Measurements from ENCODE around the gene GPHN. TPM values are rescaled to one million over a fixed set of nuclear protein-coding genes. Genes with fewer than 3 reads are reported as not detected.

Gene GPHN
- total RNA-seq, 1 donor from 2014 or later = 33.4 TPM

- Histone ChIP-seq H3K4me1 (no peaks in the 10 kb centered on the region), H3K9me3 (replicated peaks) (no peaks in the 10 kb centered on the region), H3K27ac (replicated peaks) (no peak overlapping the region), H3K36me3 (no peaks in the 10 kb centered on the region), H3K4me3 (no peak overlapping the region), H3K27me3 (ENCODE audit: low read depth) (no peaks in the 10 kb centered on the region)
- intact Hi-C loops (cut with micrococcal nuclease) = no loop called here
- TF ChIP-seq CTCF (IDR thresholded peaks at IDR 0.05; ENCODE audit: borderline replicate concordance) = no peak
- no peak for DNase-seq
Measured at GRCh38 chr14:67207810-67208209, 699.9 kb downstream of the GPHN start.

- H3K4me3 ChIP-seq = no peak overlapping the region
- no peaks in the 10 kb centered on the region for H3K36me3 ChIP-seq
- DNase-seq = no peak
- no peak overlapping the region for H3K27ac ChIP-seq (replicated peaks)
- H3K4me1 ChIP-seq = no peaks in the 10 kb centered on the region
- TF ChIP-seq CTCF (IDR thresholded peaks at IDR 0.05; ENCODE audit: borderline replicate concordance) = no peak
- H3K9me3 ChIP-seq (replicated peaks) = no peaks in the 10 kb centered on the region
- intact Hi-C loops (cut with micrococcal nuclease) = no loop called here
- H3K27me3 ChIP-seq (ENCODE audit: low read depth) = no peaks in the 10 kb centered on the region
Measured at GRCh38 chr14:67218126-67218525, 710.2 kb downstream of the GPHN start.

GRCh38 chr14:67221248-67221981, 713.5 kb downstream of the GPHN start:
- Histone ChIP-seq H3K4me1 (no peaks in the 10 kb centered on the region), H3K27me3 (ENCODE audit: low read depth) (no peaks in the 10 kb centered on the region), H3K9me3 (replicated peaks) (no peaks in the 10 kb centered on the region), H3K4me3 (no peak overlapping the region), H3K27ac (replicated peaks) (no peak overlapping the region), H3K36me3 (no peaks in the 10 kb centered on the region)
- intact Hi-C loops (cut with micrococcal nuclease) = no loop called here
- TF ChIP-seq CTCF (IDR thresholded peaks at IDR 0.05; ENCODE audit: borderline replicate concordance) = no peak
- no peak for DNase-seq

- Histone ChIP-seq H3K27me3 (ENCODE audit: low read depth) (no peaks in the 10 kb centered on the region), H3K4me1 (no peaks in the 10 kb centered on the region), H3K4me3 (no peak overlapping the region), H3K36me3 (no peaks in the 10 kb centered on the region), H3K9me3 (replicated peaks) (no peaks in the 10 kb centered on the region), H3K27ac (replicated peaks) (no peak overlapping the region)
- no peak for DNase-seq
- TF ChIP-seq CTCF (IDR thresholded peaks at IDR 0.05; ENCODE audit: borderline replicate concordance) = no peak
- intact Hi-C loops (cut with micrococcal nuclease) = no loop called here
Measured at GRCh38 chr14:67221982-67222328, 714.0 kb downstream of the GPHN start.

- H3K36me3 ChIP-seq = no peaks in the 10 kb centered on the region
- TF ChIP-seq CTCF (IDR thresholded peaks at IDR 0.05; ENCODE audit: borderline replicate concordance) = no peak
- no peaks in the 10 kb centered on the region for H3K9me3 ChIP-seq (replicated peaks)
- H3K4me1 ChIP-seq = no peaks in the 10 kb centered on the region
- H3K4me3 ChIP-seq = no peak overlapping the region
- no peak overlapping the region for H3K27ac ChIP-seq (replicated peaks)
- H3K27me3 ChIP-seq (ENCODE audit: low read depth) = no peaks in the 10 kb centered on the region
- intact Hi-C loops (cut with micrococcal nuclease) = no loop called here
- DNase-seq = no peak
Measured at GRCh38 chr14:67225523-67225922, 717.6 kb downstream of the GPHN start.

Data from left ventricle myocardium inferior (tissue), 1 donor.